ENCODE results near the gene C11orf24. TPM values are rescaled to one million over a fixed set of nuclear protein-coding genes. Genes with fewer than 3 reads are reported as not detected.

Gene C11orf24
- total RNA-seq, 1 donor from 2014 or later, result 35.3 TPM

- Mint-ChIP-seq H3K27me3 (no peaks in the 10 kb centered on the region), H3K4me1 (ENCODE audit: low read depth) (peaks cover 31% of the 10 kb centered on the region), H3K36me3 (ENCODE audit: insufficient read depth) (no peaks in the 10 kb centered on the region), H3K9me3 (ENCODE audit: low read depth) (no peaks in the 10 kb centered on the region), H3K27ac (peak overlapping the region; percentile 96), H3K4me3 (ENCODE audit: low read depth) (peak overlapping the region; percentile 88)
- DNase-seq (ENCODE audit: low spot score, unreplicated experiment), result no peak
- TF ChIP-seq CTCF (IDR thresholded peaks at IDR 0.05; ENCODE audit: unreplicated experiment), result no peak
Observed at GRCh38 chr11:68313574-68314202, 41.9 kb upstream of the C11orf24 start.

DNA sequence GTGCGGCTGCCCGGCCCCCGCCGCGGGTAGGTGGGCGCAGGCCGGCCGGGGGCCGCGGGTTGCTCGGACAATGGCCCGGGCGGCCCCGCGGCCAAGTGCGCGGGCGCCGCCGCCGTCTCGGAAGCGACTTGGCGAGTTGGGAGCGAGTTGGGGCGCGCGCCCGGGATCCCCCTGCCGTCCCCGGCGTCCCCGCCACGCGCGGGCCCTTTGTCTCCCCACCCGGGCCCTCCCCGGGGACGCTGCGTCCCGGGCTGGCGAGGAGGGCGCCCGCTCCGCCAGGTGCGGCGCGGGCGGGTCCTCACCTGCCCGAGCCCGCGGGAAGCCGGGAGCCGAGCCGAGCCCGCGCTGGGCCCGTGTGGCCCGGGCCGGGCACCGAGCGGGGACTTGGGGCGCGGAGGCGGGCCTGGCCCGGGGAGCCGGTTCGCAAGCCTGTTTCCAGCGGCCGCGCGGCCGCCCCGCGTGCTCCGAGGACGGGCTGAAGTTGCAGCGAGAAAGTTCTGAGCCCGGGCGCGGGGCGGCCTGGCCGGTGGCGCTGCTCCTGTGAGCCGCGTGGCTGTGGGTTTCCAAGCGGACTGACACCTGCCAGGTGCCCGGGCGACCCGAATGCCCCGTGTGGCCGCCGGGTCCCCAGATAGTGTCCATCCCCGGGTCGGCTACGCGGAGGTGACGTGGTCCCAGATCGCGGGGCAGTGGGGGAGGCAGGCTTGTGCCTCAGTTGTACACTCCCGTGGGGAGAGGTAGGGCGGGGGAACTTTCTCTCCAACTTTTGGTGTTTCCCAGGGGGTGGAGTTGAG lies 41.2 kb upstream of the C11orf24 start:
- peaks cover 31% of the 10 kb centered on the region for H3K4me1 Mint-ChIP-seq (ENCODE audit: low read depth)
- H3K9me3 Mint-ChIP-seq (ENCODE audit: low read depth), result no peaks in the 10 kb centered on the region
- H3K27ac Mint-ChIP-seq, result peak overlapping the region; percentile 96
- H3K27me3 Mint-ChIP-seq, result no peaks in the 10 kb centered on the region
- DNase-seq (ENCODE audit: low spot score, unreplicated experiment), result no peak
- no peaks in the 10 kb centered on the region for H3K36me3 Mint-ChIP-seq (ENCODE audit: insufficient read depth)
- peak overlapping the region; percentile 88 for H3K4me3 Mint-ChIP-seq (ENCODE audit: low read depth)
- TF ChIP-seq CTCF (IDR thresholded peaks at IDR 0.05; ENCODE audit: unreplicated experiment), result no peak

DNA sequence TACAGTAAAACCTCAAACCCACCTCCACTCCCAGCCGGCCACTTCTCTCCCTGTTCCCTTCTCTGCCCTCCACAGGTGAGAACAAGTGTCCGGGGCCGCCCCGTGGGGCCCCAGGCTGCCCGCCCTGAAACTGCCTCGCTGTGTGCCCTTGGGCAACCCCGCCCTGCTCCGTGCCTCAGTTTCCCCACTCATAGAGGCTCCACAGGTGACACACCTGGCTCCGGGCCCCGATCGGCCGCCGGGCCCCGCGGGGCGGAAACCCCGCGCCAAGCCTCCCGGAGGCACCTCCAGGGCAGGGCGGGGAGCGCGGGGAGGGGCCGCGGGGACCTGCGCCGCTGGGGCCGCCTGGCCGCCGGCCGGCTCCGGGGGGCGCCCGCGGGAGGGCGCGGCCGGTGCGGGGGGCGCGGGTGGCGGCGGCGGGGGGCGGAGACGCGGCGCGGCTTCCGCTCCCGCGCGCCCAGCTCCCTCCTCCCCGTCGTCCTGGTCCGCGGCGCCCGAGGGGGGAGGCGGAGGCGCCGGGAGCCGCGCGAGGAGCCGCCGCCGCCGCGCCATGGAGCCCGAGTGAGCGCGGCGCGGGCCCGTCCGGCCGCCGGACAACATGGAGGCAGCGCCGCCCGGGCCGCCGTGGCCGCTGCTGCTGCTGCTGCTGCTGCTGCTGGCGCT lies 40.5 kb upstream of the C11orf24 start, which contains the start of gene LRP5:
Gene LRP5, plus strand, starts transcription at position 475 of the 663 bp plus-strand sequence. Its CDS starts 124 bp downstream, at position 599.
- no peak for TF ChIP-seq CTCF (IDR thresholded peaks at IDR 0.05; ENCODE audit: unreplicated experiment)
- H3K27me3 Mint-ChIP-seq, result no peaks in the 10 kb centered on the region
- peaks cover 31% of the 10 kb centered on the region for H3K4me1 Mint-ChIP-seq (ENCODE audit: low read depth)
- peak within 1 kb of the TSS; percentile 96 for H3K27ac Mint-ChIP-seq
- H3K9me3 Mint-ChIP-seq (ENCODE audit: low read depth), result no peaks in the 10 kb centered on the region
- peak; percentile 37 for DNase-seq (ENCODE audit: low spot score, unreplicated experiment)
- no peaks in the 10 kb centered on the region for H3K36me3 Mint-ChIP-seq (ENCODE audit: insufficient read depth)
- peak within 1 kb of the TSS; percentile 88 for H3K4me3 Mint-ChIP-seq (ENCODE audit: low read depth)

DNA sequence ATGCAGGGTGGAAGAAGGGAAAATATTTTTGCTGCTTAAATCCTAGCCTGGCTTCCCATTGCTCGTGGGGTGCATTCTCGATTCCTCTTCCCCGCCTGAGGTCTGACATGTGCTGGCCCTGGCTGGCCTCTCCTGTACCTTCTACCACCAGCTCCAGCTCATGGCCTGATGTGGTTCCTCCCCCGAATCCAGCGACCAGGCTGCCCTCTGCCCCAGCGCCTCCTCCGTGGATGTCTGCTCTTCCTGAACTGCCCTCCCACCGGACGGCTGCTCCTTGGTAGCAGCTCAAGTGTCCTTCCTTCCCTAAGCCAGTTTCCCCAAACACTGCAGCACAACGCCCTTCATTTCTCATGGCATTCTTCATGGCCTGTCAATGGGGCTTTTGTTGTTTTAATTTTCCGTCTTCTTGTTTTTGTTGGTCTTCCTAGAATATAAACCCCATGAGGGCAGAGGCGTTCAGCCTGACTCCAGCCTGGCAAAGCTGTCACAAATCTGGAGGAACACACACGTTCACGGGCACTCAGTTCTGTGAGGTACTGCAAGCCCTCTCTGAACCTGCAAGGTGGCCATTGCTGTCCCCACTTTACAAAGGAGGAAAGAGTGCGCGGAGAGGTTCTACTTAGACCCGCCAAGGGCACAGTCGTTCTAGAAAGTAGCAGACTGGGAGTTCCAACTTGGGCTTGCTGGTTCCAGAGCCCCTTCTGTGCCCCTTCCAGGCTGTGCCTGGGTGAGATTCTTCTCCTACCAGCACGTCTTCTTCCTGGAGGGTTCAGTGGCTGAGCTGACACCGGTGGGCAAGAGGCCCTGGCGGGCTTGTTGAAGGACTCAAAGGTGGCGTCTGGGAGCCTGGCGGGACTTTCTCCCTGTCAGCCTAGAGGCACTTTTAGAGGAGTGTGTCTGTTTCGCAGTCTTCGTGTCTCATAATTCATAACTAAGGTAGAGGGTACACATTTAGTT lies 39.7 kb upstream of the C11orf24 start:
- TF ChIP-seq CTCF (IDR thresholded peaks at IDR 0.05; ENCODE audit: unreplicated experiment), result no peak
- Mint-ChIP-seq H3K27ac (peak overlapping the region; percentile 65), H3K4me3 (ENCODE audit: low read depth) (peak overlapping the region; percentile 68), H3K9me3 (ENCODE audit: low read depth) (no peaks in the 10 kb centered on the region), H3K4me1 (ENCODE audit: low read depth) (peaks cover 29% of the 10 kb centered on the region), H3K36me3 (ENCODE audit: insufficient read depth) (no peaks in the 10 kb centered on the region), H3K27me3 (no peaks in the 10 kb centered on the region)
- no peak for DNase-seq (ENCODE audit: low spot score, unreplicated experiment)
